KMS-11 (cell line): Measurements from ENCODE around the gene STARD8.

Source experiments
- H2AFZ ChIP-seq: fragments of 200-600 bp; sonication (generic); 2 replicates; pipeline ENCODE4 v1.6.1; 2016; ENCODE audit warnings: antibody characterized with exemption, mixed run types, low read depth
- H3K27ac ChIP-seq: fragments of 200-600 bp; sonication (generic); 2 replicates; pipeline ENCODE4 v1.6.1; 2016; ENCODE audit warnings: mild to moderate bottlenecking, mixed run types
- H3K27me3 ChIP-seq: fragments of 200-600 bp; sonication (generic); 2 replicates; pipeline ENCODE4 v1.6.1; 2017; ENCODE audit warnings: mild to moderate bottlenecking, low read depth, mixed run types, moderate library complexity; ENCODE audit not compliant: insufficient read depth
- H3K36me3 ChIP-seq: fragments of 200-600 bp; sonication (generic); 2 replicates; pipeline ENCODE4 v1.6.1; 2017; ENCODE audit warnings: mild to moderate bottlenecking, mixed run types; ENCODE audit not compliant: insufficient read depth
- H3K4me1 ChIP-seq: fragments of 200-600 bp; sonication (generic); 2 replicates; pipeline ENCODE4 v1.6.1; 2016; ENCODE audit warnings: mild to moderate bottlenecking, low read depth, mixed run types; ENCODE audit not compliant: poor library complexity, severe bottlenecking
- H3K4me2 ChIP-seq: fragments of 200-600 bp; sonication (generic); 2 replicates; pipeline ENCODE4 v1.7.0; 2016; ENCODE audit warnings: mild to moderate bottlenecking, mixed run types
- H3K4me3 ChIP-seq: fragments of 200-600 bp; sonication (generic); IDR thresholded peaks from 2 replicates; pipeline ENCODE4 v1.6.1; 2017; ENCODE audit warnings: low read depth, low read length, mixed read lengths; ENCODE audit not compliant: insufficient read depth
- H3K79me2 ChIP-seq: fragments of 200-600 bp; sonication (generic); 2 replicates; pipeline ENCODE4 v1.6.1; 2016; ENCODE audit warnings: low read depth, mixed run types; ENCODE audit not compliant: insufficient read depth
- H3K9ac ChIP-seq: fragments of 200-600 bp; sonication (generic); 2 replicates; pipeline ENCODE4 v1.6.1; 2016; ENCODE audit warnings: mild to moderate bottlenecking, mixed run types
- H4K20me1 ChIP-seq: fragments of 200-600 bp; sonication (generic); 2 replicates; pipeline ENCODE4 v1.6.1; 2016; ENCODE audit warnings: mild to moderate bottlenecking, mixed run types; ENCODE audit not compliant: insufficient read depth
- CTCF ChIP-seq: fragments of 200-600 bp; sonication (generic); conservative IDR thresholded peaks from 2 replicates; pipeline ENCODE4 v1.6.1; 2017; ENCODE audit warnings: low read depth, mild to moderate bottlenecking, antibody characterized with exemption, low read length, moderate library complexity, mixed read lengths

The STARD8 gene

GRCh38 chrX:68703369-68703768 lies 55.9 kb downstream of the STARD8 start:
- TF ChIP-seq CTCF = no peak
- no peaks in the 10 kb centered on the region for H3K36me3 ChIP-seq
- no peaks in the 10 kb centered on the region for H3K79me2 ChIP-seq
- no peak overlapping the region for H3K27ac ChIP-seq
- H4K20me1 ChIP-seq = no peaks in the 10 kb centered on the region
- H3K4me3 ChIP-seq = no peak overlapping the region
- H3K9ac ChIP-seq = no peak overlapping the region
- H3K27me3 ChIP-seq = no peaks in the 10 kb centered on the region
- H3K4me2 ChIP-seq = no peak overlapping the region
- H3K4me1 ChIP-seq = no peaks in the 10 kb centered on the region
- H2AFZ ChIP-seq = no peak overlapping the region

- Histone ChIP-seq H3K4me2 (no peak overlapping the region), H3K4me3 (no peak overlapping the region), H3K79me2 (no peaks in the 10 kb centered on the region)
These were observed 56.4 kb downstream of the STARD8 start for GRCh38 chrX:68703846-68704245.

GRCh38 chrX:68705986-68706385 lies 58.5 kb downstream of the STARD8 start:
- no peak for TF ChIP-seq CTCF
- Histone ChIP-seq H3K4me1 (no peaks in the 10 kb centered on the region), H3K27me3 (no peaks in the 10 kb centered on the region), H3K79me2 (no peaks in the 10 kb centered on the region), H3K36me3 (no peaks in the 10 kb centered on the region), H2AFZ (no peak overlapping the region), H3K27ac (no peak overlapping the region), H3K4me2 (no peak overlapping the region), H3K9ac (no peak overlapping the region), H4K20me1 (no peaks in the 10 kb centered on the region), H3K4me3 (no peak overlapping the region)

More at GRCh38 chrX:68703846-68704245, 56.4 kb downstream of the STARD8 start:
- H3K27ac ChIP-seq = no peak overlapping the region
- no peak overlapping the region for H3K9ac ChIP-seq
- H3K27me3 ChIP-seq = no peaks in the 10 kb centered on the region
- H2AFZ ChIP-seq = no peak overlapping the region
- TF ChIP-seq CTCF = no peak
- H3K4me1 ChIP-seq = no peaks in the 10 kb centered on the region
- H4K20me1 ChIP-seq = no peaks in the 10 kb centered on the region
- no peaks in the 10 kb centered on the region for H3K36me3 ChIP-seq

GRCh38 chrX:68708503-68709290 lies 61.2 kb downstream of the STARD8 start:
- Histone ChIP-seq H3K9ac (no peak overlapping the region), H3K79me2 (no peaks in the 10 kb centered on the region), H4K20me1 (no peaks in the 10 kb centered on the region), H3K4me3 (no peak overlapping the region), H3K27me3 (no peaks in the 10 kb centered on the region), H3K4me1 (no peaks in the 10 kb centered on the region), H3K27ac (no peak overlapping the region), H2AFZ (no peak overlapping the region), H3K4me2 (no peak overlapping the region), H3K36me3 (no peaks in the 10 kb centered on the region)
- no peak for TF ChIP-seq CTCF
